Hematopoietic multipotent progenitor cell treated with erythropoietin and hydrocortisone succinate and interleukin-3 and kit ligand, for 15 days (in vitro differentiated cells): Measurements from ENCODE around the gene RNF169.
A peak's percentile ranks its signal among the peaks of the same experiment; 100 is the strongest.

Experiments
- DNase-seq: peaks from one replicate; pipeline ENCODE4 v3.0.0-alpha.2; 2015; ENCODE audit warnings: low spot score

The RNF169 gene

GRCh38 chr11:74748211-74749126 lies at the start of gene RNF169:
Gene RNF169, plus strand, starts transcription at chr11:74748849. Its CDS starts 32 bp downstream, at chr11:74748881.
- peak; percentile 95 for DNase-seq

- no peak for DNase-seq
Measured at GRCh38 chr11:74699615-74700396, 48.8 kb upstream of the RNF169 start.

GRCh38 chr11:74701351-74701750 lies 47.3 kb upstream of the RNF169 start:
- DNase-seq = peak; percentile 10

- DNase-seq = peak; percentile 71
Measured at GRCh38 chr11:74702383-74703007, 46.2 kb upstream of the RNF169 start.

DNA sequence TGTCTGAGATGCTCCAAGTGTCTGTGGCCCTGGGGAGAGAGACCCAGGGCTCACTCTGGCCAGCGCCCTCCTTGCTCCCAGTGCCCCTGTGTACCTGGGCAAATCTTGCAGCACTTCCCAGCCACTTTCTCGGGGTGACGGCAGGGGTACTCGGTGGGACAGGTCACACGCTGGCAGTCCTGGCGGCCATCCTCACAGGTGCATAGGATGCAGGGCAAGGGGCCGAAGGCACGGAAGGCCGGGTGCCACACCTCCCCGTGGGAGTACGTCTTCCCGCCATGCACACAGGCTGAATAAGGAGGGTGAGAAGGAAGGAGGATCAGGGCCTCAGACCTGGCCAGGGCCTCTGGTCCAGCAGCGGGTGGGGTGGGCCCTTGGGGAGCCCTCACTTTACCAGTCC lies 45.4 kb upstream of the RNF169 start:
- DNase-seq = no peak

DNA sequence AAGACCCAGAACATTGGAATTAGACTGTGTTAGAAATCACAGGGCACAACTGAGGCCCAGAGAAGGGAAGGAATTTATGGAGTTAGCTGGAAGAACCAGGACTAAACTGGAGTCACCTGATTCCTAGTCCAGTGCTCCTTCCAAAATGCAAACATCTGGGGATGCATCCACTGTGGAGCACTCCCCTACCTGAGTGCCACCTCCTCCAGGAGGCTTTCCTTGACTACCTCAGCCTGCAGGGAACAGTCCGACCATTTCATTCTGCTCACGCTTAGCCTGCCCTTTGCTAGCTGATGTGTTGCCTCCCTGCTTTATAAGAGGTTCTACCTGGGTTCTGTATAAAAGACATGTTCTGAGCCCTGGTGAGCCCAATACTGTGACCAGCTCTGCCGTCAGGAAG lies 41.5 kb upstream of the RNF169 start:
- no peak for DNase-seq

GRCh38 chr11:74707602-74708510 lies 40.8 kb upstream of the RNF169 start:
- DNase-seq = no peak

GRCh38 chr11:74709175-74709574 lies 39.5 kb upstream of the RNF169 start:
- DNase-seq = no peak

DNA sequence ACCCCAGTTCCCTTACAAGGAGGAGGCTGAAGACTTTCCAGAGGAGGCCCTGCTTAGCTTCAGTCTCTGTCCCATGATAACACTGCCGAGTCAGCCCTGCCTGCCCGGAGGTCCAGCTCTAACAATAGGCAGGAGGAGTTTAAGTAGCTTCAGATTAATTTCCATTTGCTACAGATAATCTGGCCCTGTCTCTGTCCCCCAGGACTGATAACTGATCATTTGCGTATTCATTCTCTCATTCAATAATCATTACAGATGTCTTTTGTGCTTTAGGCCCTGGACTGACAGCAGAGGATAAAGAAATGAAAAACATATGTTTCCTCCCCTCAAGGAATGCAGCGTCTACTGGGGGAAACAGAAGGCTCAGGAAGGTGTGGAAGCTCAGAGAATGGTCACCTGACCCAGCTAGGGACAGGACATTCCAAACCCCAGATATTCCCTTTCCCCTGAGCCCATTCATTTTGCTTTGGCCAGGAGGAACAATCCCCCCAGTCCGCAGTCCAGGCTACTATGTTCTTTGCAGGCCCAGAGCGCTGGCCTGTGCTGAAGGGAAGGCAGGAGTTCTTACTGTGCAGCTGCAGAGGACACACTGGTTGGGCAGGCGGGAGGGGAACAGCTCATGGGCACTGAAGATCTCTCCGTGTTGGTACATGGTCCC lies 38.2 kb upstream of the RNF169 start:
- no peak for DNase-seq

GRCh38 chr11:74713686-74714085 lies 35.0 kb upstream of the RNF169 start:
- no peak for DNase-seq

DNA sequence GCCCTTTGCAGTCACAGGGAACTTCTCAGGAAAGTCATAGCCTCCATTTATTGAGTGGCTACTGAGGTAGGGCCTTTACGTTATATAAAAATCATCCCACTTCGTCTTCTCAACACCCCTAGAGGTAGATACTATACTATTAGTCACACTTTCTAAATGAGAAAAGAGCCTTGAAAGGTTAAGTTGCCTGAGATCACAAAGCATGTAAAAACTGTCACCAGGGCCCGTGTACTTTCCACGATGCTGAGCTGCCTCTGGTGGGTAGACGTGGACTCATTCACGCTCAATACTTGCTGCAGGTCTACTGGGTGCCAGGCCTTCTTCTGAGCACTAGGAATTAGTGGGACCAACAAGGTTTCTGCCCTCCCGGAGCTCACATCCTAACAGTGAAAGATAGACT lies 33.7 kb upstream of the RNF169 start:
- DNase-seq = no peak

DNA sequence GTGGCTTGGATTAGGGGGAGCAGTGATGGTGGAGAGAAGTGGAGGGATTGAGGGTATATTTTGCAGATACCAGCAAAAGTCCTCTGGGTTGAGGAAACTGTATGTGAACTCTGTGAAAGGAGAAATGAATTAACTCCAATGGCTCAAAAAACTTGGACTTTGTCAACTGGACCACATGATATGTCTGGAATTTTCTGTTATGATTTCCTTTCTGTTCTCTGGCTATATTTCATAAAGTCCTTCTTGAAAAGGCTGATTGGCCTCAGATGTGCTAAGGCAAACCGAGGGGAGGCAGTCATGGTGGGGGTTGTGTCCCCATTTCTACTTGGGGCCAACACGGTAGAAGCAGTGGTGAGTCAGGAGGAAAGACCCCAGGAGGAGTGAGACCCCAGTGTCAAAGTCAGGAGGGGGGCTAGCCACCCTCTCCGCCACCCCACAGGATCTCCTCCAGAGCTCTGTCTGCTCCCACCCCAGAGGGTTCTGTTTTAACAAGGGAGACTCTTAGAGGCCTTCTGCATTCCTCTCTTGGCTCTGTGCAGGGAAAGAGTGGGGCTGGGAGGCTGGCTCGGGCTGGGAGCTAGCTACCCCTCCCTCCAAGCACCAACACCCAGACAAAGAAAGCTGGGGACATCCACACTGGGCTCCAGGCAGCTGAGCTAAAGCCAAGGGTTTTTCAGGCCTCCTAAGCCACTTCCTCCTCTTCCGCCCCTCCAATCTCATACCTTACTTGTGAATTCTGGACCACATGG lies 31.3 kb upstream of the RNF169 start:
- no peak for DNase-seq

- no peak for DNase-seq
Measured at GRCh38 chr11:74719011-74719410, 29.6 kb upstream of the RNF169 start.

DNA sequence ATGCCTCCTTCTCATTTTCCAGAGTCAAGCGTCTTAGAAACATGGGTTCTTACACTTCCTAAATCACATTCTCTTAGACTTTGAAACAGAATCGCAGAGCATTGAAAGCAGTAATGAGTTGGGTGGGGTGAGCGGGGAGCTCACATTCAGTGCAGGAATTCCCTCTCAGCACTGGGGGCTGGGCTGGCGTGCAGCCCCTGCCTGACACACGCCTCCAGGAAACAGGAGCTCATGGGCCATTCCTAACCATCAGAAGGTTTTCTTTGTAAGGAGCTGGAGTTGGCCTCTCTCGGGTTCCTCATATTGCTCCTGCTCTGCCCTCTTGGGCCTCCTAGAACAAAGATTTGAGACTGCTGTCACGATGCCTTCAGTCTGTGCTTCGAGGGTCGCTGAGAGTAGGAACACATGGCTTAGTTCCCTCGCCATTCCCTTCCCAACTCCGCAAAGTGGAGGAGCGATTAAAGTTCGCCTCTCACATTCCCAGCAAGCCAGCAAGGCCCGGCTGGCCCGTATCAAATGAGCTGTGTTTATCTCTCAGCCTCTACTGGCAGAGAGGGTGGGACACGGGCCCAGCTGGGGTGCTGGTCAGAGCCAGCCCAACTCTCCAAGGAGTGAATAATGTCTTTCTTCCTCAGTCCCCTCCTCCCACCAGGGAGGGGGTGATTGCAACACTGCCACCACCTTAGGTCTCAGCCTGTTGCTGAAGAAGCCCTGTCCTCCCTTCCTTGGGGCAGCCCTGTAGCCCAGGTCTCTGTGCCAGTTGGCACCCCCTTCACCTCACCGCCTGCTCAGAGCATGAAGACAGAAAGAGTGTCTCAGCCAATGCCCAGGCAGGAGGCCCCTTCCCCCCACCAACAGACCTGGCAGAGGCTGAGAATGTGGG lies 27.8 kb upstream of the RNF169 start:
- no peak for DNase-seq

GRCh38 chr11:74721479-74721835 lies 27.2 kb upstream of the RNF169 start:
- DNase-seq = no peak

DNA sequence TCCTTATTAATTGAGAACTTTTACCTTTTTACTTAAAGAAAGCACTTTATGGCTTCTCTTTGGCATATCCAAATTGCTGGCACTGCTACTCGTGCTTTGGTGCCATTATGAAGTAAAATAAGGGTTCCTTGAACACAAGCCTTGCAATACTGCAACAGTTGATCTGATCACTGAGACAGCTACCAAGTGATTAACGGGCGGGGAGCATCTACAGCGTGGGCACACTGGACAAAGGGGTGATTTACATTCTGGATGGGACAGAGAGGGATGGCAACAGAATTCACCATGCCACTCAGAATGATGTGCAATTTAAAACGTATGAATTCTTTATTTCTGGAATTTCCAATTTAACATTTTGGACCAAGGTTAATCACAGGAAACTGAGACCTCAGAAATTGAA lies 25.1 kb upstream of the RNF169 start:
- DNase-seq = no peak

GRCh38 chr11:74725701-74726100 lies 22.9 kb upstream of the RNF169 start:
- DNase-seq = no peak

DNA sequence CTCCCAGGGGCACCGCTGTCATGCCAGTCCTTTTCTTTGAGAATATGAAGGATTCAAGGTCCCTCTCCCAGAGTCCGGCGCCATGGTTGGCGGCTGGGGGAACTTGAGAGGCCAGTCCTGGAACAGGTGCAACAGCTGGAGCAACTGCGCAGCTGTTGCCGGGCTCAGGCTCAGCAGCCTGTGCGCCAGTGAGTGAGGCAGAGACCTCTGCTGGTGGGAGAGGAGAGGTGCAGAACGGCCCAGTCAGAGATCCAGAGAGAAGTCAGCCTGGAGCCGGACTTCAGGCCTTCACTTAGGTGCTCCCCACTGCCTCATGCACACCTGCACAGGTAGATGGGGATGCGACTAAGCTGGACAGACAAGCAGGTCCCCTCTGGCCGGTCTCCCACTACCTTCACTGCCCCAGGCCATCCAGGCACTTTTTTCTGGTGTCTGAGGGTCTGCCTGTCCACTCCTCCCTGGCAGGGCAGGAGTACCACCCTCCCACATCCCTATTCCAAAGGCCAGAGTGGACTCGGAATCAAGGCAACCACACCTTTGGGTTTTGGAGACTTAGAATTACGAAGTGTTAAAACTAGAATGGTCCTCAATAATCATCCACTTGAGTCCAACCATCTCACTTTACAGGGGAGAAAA lies 22.0 kb upstream of the RNF169 start:
- peak; percentile 51 for DNase-seq

DNA sequence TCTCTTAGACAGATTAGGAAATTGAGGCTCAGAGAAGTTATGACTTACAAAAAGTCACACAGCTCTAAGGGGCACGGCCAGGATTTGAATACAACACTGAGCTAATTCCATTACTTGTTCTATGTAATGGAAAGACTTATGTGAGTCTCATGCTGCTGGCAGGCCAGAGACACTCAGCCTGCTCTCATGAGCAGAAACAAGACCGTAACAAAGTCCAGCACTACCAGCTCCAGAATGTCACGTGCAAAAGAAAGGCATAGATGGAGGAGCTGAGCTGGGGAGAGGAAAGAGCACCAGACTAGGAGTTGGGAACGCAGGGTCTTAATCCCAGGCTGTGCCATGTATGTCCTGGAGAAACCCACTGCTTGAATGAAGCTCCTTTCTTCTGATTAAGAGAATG lies 19.3 kb upstream of the RNF169 start:
- no peak for DNase-seq
